HCT116 (cell line): ENCODE measurements around the gene SYTL2. TPM values are rescaled to one million over a fixed set of nuclear protein-coding genes. Genes with fewer than 3 reads are reported as not detected.

ENCODE experiments used
- ATAC-seq: fragments of 200-7000 bp; cut with Tn5 transposase; 2 replicates; pipeline ENCODE4 v1.9.1; 2020; ENCODE audit warnings: mild to moderate bottlenecking, moderate library complexity
- BruUV-seq: library from RNA; stranded (reverse); fragments of 400-500 nt; replicated peaks from 2 replicates; lab custom pipeline; 2021; lab: Mats Ljungman, UMichigan
- CTCF ChIA-PET: fragments of 300-600 bp; sonication (Branson Sonifier 250); formaldehyde crosslinking; loops from one replicate; lab custom pipeline; 2021; ENCODE audit warnings: antibody characterized with exemption; lab: Charles Lee
- POLR2A ChIA-PET: fragments of 300-600, 350-600 bp; sonication (Branson Sonifier 250); formaldehyde crosslinking; loops from one replicate; lab custom pipeline; 2021; ENCODE audit warnings: antibody characterized with exemption; lab: Charles Lee
- RAD21 ChIA-PET, 2 experiments: fragments of 300-600 bp; sonication (Branson Sonifier 250); formaldehyde crosslinking; loops; one replicate each; lab custom pipeline; 2023; ENCODE audit warnings: low total read pairs in 2 of 2; ENCODE audit not compliant: uncharacterized antibody in 2 of 2, unreplicated experiment in 2 of 2, low non-redundant PET in 1 of 2; lab: Charles Lee
- DNase-seq: peaks from one replicate; pipeline ENCODE4 v3.0.0-alpha.2; 2010; ENCODE audit warnings: low read depth, low spot score
- H2AFZ ChIP-seq: fragments of 200-600 bp; shearing (Covaris generic), sonication (generic); 2 replicates; pipeline ENCODE4 v1.6.1; 2017; ENCODE audit warnings: low read depth, mixed run types, mixed read lengths, antibody characterized with exemption, low read length; ENCODE audit not compliant: poor library complexity, severe bottlenecking
- H3K27ac ChIP-seq: 2 replicates; pipeline ENCODE4 v1.5.1; 2012; ENCODE audit warnings: low read depth, low read length
- H3K27me3 ChIP-seq: fragments of 200-600 bp; sonication (generic); 2 replicates; pipeline ENCODE4 v1.6.1; 2016; ENCODE audit warnings: mixed run types, low read length, mixed read lengths; ENCODE audit not compliant: insufficient read depth
- H3K36me3 ChIP-seq, 2 experiments: fragments of 200-500 bp in 1 of 2; fragments of 200-600 bp in 1 of 2; sonication (Bioruptor generic) in 1 of 2; sonication (generic) in 1 of 2; 2 replicates each; pipeline versions ENCODE4 v1.5.1 to v1.6.1; 2014 to 2016; ENCODE audit warnings: low read length in 2 of 2, inconsistent platforms in 1 of 2, mixed read lengths in 1 of 2, mixed run types in 1 of 2; ENCODE audit not compliant: insufficient read depth in 2 of 2, control insufficient read depth in 1 of 2
- H3K4me1 ChIP-seq, 2 experiments: fragments of 200-600 bp in 1 of 2; sonication (generic) in 1 of 2; 2 replicates each; pipeline versions ENCODE4 v1.5.1 to v1.6.1; 2012 to 2017; ENCODE audit warnings: low read length in 2 of 2, inconsistent platforms in 1 of 2, mild to moderate bottlenecking in 1 of 2, mixed read lengths in 1 of 2, mixed run types in 1 of 2, moderate library complexity in 1 of 2; ENCODE audit not compliant: insufficient read depth in 2 of 2, control insufficient read depth in 1 of 2
- H3K4me2 ChIP-seq: fragments of 200-600 bp; sonication (generic); 2 replicates; pipeline ENCODE4 v1.6.1; 2017; ENCODE audit warnings: mixed run types, low read length, mixed read lengths
- H3K4me3 ChIP-seq, 2 experiments: fragments of 200-600 bp in 1 of 2; sonication (generic) in 1 of 2; replicated peaks in 1 of 2; 2 replicates each; pipeline ENCODE4 v1.5.1; 2011 to 2016; ENCODE audit warnings: low read length in 2 of 2, control low read depth in 1 of 2, low read depth in 1 of 2, mild to moderate bottlenecking in 1 of 2, mixed read lengths in 1 of 2, mixed run types in 1 of 2
- H3K79me2 ChIP-seq: fragments of 200-600 bp; sonication (generic); 2 replicates; pipeline ENCODE4 v1.6.1; 2017; ENCODE audit warnings: mild to moderate bottlenecking, mixed run types, low read length, moderate library complexity, mixed read lengths; ENCODE audit not compliant: insufficient read depth
- H3K9ac ChIP-seq: fragments of 200-600 bp; sonication (generic); 2 replicates; pipeline ENCODE4 v1.6.1; 2016; ENCODE audit warnings: low read length, mixed read lengths
- H3K9me2 ChIP-seq: fragments of 200-600 bp; sonication (generic), shearing (Covaris generic); 2 replicates; pipeline ENCODE4 v1.6.1; 2017; ENCODE audit warnings: mixed run types, mild to moderate bottlenecking, moderate library complexity; ENCODE audit not compliant: insufficient read depth
- H3K9me3 ChIP-seq, 2 experiments: fragments of 200-500 bp in 1 of 2; fragments of 200-600 bp in 1 of 2; sonication (Bioruptor generic) in 1 of 2; sonication (generic) in 1 of 2; 2 replicates each; pipeline ENCODE4 v1.6.1; 2014 to 2017; ENCODE audit warnings: low read length in 2 of 2, mixed read lengths in 2 of 2, inconsistent platforms in 1 of 2, low read depth in 1 of 2, mild to moderate bottlenecking in 1 of 2, mixed run types in 1 of 2, moderate library complexity in 1 of 2; ENCODE audit not compliant: control insufficient read depth in 1 of 2, insufficient read depth in 1 of 2
- H4K20me1 ChIP-seq: fragments of 200-600 bp; sonication (generic), shearing (Covaris generic); 2 replicates; pipeline ENCODE4 v1.6.1; 2017; ENCODE audit warnings: mixed run types, mild to moderate bottlenecking, moderate library complexity; ENCODE audit not compliant: insufficient read depth
- CEBPB ChIP-seq: IDR thresholded peaks from 2 replicates; pipeline ENCODE4 v1.6.1; 2012; ENCODE audit warnings: low read depth
- CTCF ChIP-seq, 3 experiments: fragments of 200-600 bp in 1 of 3; sonication (generic) in 1 of 3; IDR thresholded peaks in 2 of 3; conservative IDR thresholded peaks in 1 of 3; 2 replicates each; pipeline ENCODE4 v1.5.1; 2012 to 2017; ENCODE audit warnings: low read depth in 2 of 3, low read length in 2 of 3, antibody characterized with exemption in 1 of 3, borderline replicate concordance in 1 of 3, control low read depth in 1 of 3, mild to moderate bottlenecking in 1 of 3, mixed read lengths in 1 of 3, mixed run types in 1 of 3, moderate library complexity in 1 of 3; ENCODE audit not compliant: insufficient read depth in 1 of 3
- EZH2phosphoT487 ChIP-seq: fragments of 200-600 bp; IDR thresholded peaks from 2 replicates; pipeline ENCODE4 v1.6.1; 2018; ENCODE audit warnings: antibody characterized with exemption, borderline replicate concordance
- JUND ChIP-seq: IDR thresholded peaks from 2 replicates; pipeline ENCODE4 v1.6.1; 2012
- POLR2A ChIP-seq: IDR thresholded peaks from 2 replicates; pipeline ENCODE4 v1.7.0; 2011; ENCODE audit warnings: borderline replicate concordance; ENCODE audit not compliant: insufficient read depth, insufficient read length; ENCODE audit errors: extremely low read depth
- POLR2AphosphoS5 ChIP-seq: IDR thresholded peaks from 2 replicates; pipeline ENCODE4 v1.6.1; 2011; ENCODE audit warnings: mild to moderate bottlenecking, low read depth, low read length, moderate library complexity
- REST ChIP-seq: IDR thresholded peaks from 2 replicates; pipeline ENCODE4 v1.6.1; 2012; ENCODE audit warnings: low read depth
- SIN3A ChIP-seq: IDR thresholded peaks from 2 replicates; pipeline ENCODE4 v1.6.1; 2012; ENCODE audit warnings: low read depth
- SRF ChIP-seq: IDR thresholded peaks from 2 replicates; pipeline ENCODE4 v1.6.1; 2012; ENCODE audit warnings: low read depth
- ZFX ChIP-seq: fragments of 450-650 bp; IDR thresholded peaks from 2 replicates; pipeline ENCODE4 v1.6.1; 2017
- intact Hi-C: fragments of 100-400 bp; cut with micrococcal nuclease; formaldehyde crosslinking; loops from 2 replicates; pipeline ENCODE4 v1.10.0; 2022
- total RNA-seq: library from RNA; stranded (reverse); gene quantifications from one replicate; pipeline ENCODE4 v1.2.1, GENCODE V29; 2021; ENCODE audit not compliant: unreplicated experiment

SYTL2 gene
- total RNA-seq, 1 experiment from 2014 or later, result 12.6 TPM

- TF ChIP-seq CTCF (IDR thresholded peaks at IDR 0.05 in 2 of 3, conservative IDR thresholded peaks at IDR 0.05 in 1 of 3; ENCODE audit: borderline replicate concordance in 1 of 3, insufficient read depth in 1 of 3, low read depth in 2 of 3, low read length in 2 of 3) (no peak), SRF (no peak), EZH2phosphoT487 (no peak), REST (no peak), ZFX (no peak)
These were observed 7.0 kb downstream of the SYTL2 start (continued) for GRCh38 chr11:85803920-85804319.

DNA sequence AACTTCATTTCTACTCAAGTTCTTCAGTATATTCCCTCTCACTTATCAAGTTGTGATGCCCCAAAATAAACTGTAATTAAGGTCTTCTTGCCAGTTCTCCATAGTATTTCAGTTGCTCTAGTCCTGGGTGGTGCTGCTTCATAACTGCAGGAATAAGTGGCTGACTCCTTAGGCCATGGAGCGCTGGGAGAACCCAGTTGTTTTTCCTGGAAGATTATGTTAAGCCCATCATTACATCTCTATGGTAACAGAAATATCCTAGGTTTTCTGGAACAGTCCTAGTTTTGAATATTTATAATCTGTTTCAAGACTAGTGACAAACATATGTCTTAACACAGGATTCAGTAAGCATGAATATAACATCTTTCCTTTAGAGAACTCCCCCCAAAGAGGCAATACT, 7.6 kb downstream of the SYTL2 start:
- H3K4me3 ChIP-seq, result no peak overlapping the region
- no peak overlapping the region for H2AFZ ChIP-seq
- H3K4me1 ChIP-seq, result peaks cover 0 to 14% of the 10 kb centered on the region in 2 experiments; a peak in 2 of 4 replicates
- H3K9me2 ChIP-seq, result no peaks in the 10 kb centered on the region
- no peak overlapping the region for H3K27ac ChIP-seq
- no peak overlapping the region for H3K9ac ChIP-seq
- ChIA-PET CTCF (no interaction called here), POLR2A (no interaction called here), RAD21 (no interaction called here)
- H3K36me3 ChIP-seq, result no peaks in the 10 kb centered on the region
- TF ChIP-seq REST, result no peak
- no peak for TF ChIP-seq SIN3A
- no peak for TF ChIP-seq JUND
- no peak for TF ChIP-seq POLR2A
- no peak for TF ChIP-seq CEBPB
- no peak for TF ChIP-seq POLR2AphosphoS5
- intact Hi-C loops, result no loop called here
- BruUV-seq, result no TSS peak
- ATAC-seq, result no peak
- no peaks in the 10 kb centered on the region for H3K9me3 ChIP-seq
- DNase-seq, result no peak
- no peaks in the 10 kb centered on the region for H4K20me1 ChIP-seq
- no peaks in the 10 kb centered on the region for H3K27me3 ChIP-seq
- no peaks in the 10 kb centered on the region for H3K79me2 ChIP-seq
- no peak overlapping the region for H3K4me2 ChIP-seq
